Kidney glomerular epithelial cell (primary cell): ENCODE results near the gene CEMP1.

Experiments
- DNase-seq: peaks from one replicate; lab custom pipeline; 2025; lab: John Stamatoyannopoulos, UW

CEMP1 gene

GRCh38 chr16:2483939-2484897 is 47.0 kb downstream of the CEMP1 start:
- no peak for DNase-seq

GRCh38 chr16:2482708-2483534 is 48.3 kb downstream of the CEMP1 start:
- DNase-seq: no peak

GRCh38 chr16:2482249-2482648 is 49.0 kb downstream of the CEMP1 start:
- no peak for DNase-seq

GRCh38 chr16:2481676-2482075 is 49.5 kb downstream of the CEMP1 start:
- no peak for DNase-seq

- no peak for DNase-seq
Measured at GRCh38 chr16:2480948-2481347, 50.3 kb downstream of the CEMP1 start.
